GM20000 (cell line): Measurements from ENCODE around the gene COASY.

ENCODE experiments used
- DNase-seq: peaks from one replicate; pipeline ENCODE4 v3.0.0; 2012; ENCODE audit warnings: low spot score
- TF ChIP-seq, protein P1 (sequence below): IDR thresholded peaks from 2 replicates; pipeline ENCODE4 v1.5.1; 2012; ENCODE audit warnings: mild to moderate bottlenecking, control low read depth; ENCODE audit errors: extremely low read depth, missing control alignments

Gene COASY

DNA sequence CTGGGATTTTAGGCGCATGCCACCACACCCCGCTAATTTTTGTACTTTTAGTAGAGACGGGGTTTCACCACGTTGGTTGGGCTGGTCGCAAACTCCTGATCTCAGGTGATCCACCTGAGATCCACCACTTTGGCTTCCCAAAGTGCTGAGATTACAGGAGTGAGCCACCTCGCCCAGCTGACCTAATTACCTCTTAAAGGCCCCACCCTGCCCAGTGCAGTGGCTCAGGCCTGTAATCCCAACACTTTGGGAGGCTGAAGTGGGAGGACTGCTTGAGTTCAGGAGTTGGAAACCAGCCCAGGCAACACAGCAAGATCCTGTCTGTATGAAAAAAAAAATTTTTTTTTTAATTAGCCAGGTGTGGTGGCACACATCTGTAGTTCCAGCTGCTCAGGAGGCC, 2.9 kb upstream of the COASY start:
- DNase-seq: no peak
- TF ChIP-seq, protein P1, sequence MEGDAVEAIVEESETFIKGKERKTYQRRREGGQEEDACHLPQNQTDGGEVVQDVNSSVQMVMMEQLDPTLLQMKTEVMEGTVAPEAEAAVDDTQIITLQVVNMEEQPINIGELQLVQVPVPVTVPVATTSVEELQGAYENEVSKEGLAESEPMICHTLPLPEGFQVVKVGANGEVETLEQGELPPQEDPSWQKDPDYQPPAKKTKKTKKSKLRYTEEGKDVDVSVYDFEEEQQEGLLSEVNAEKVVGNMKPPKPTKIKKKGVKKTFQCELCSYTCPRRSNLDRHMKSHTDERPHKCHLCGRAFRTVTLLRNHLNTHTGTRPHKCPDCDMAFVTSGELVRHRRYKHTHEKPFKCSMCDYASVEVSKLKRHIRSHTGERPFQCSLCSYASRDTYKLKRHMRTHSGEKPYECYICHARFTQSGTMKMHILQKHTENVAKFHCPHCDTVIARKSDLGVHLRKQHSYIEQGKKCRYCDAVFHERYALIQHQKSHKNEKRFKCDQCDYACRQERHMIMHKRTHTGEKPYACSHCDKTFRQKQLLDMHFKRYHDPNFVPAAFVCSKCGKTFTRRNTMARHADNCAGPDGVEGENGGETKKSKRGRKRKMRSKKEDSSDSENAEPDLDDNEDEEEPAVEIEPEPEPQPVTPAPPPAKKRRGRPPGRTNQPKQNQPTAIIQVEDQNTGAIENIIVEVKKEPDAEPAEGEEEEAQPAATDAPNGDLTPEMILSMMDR: no peak

DNA sequence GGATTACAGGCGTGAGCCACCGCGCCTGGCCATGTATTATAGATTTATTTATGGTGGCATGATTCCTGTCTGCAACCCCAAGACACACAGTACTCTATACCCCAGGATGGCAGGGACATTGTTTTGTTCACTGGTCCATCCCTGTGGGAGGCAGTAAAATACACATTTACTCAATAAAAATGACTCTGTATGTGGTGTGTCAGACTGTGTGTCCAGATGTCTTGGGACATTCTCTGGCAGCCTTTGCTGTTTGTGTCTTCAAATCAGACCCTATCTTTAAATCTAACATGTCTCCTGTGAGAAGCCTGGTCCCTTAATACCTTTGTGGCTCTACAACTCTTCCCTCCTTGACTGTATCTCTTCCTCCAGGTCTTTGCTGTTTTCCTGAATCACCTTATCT, 1.7 kb upstream of the COASY start:
- TF ChIP-seq, protein P1: no peak

DNA sequence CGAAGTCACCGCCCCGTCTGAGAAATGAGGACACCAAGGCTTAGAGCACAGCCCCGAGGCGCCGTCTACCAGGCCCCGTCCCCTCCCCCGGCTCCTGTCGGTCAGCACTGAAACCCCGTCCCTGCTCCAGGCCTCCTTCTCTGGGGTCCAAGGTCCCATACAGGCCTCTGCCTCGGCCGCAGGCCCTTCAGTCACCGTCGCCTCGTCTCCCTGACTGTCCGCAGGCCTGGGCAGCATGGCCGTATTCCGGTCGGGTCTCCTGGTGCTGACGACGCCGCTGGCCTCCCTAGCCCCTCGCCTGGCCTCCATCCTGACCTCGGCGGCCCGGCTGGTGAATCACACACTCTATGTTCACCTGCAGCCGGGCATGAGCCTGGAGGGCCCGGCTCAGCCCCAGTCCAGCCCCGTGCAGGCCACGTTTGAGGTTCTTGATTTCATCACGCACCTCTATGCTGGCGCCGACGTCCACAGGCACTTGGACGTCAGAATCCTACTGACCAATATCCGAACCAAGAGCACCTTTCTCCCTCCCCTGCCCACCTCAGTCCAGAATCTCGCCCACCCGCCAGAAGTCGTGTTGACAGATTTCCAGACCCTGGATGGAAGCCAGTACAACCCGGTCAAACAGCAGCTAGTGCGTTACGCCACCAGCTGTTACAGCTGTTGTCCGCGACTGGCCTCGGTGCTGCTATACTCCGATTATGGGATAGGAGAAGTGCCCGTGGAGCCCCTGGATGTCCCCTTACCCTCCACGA, 617 bp downstream of the COASY start:
- no peak for DNase-seq
- TF ChIP-seq, protein P1: no peak

More for the DNA sequence above, 1.7 kb upstream of the COASY start:
- DNase-seq: no peak

DNA sequence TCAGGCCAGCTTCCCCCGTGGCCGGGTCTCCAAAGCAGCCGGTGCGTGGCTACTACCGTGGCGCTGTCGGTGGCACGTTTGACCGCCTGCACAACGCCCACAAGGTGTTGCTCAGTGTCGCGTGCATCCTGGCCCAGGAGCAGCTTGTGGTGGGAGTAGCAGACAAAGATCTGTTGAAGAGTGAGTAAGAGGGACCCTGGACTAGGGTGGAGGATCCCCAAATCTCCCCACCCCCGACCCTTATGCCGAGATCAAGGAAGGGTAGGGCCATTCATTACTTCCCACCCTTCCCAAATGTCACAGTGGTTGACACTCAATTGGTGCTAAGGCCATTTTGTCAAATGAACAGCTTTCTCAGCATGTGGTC, 1.2 kb downstream of the COASY start:
- TF ChIP-seq, protein P1: no peak
- no peak for DNase-seq

DNA sequence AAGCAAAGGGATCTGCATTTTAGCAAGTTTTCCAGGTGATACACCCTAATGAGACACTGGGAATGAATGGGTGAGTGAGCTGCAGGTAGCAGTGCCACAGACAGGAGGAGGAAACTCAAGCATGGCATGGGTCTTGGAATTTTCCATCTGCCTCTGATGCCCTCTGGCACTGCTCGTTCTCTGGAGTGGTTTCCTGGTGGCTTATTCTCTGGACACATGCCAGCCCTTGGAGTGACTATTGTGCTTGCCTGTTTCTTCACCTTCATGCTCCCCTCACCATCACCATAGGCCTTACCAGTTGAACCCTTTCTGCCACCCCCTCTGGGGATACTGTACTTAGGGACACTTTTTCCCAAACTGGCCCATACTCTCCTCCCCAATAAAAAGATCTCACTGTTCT, 1.6 kb downstream of the COASY start:
- TF ChIP-seq, protein P1: no peak

DNA sequence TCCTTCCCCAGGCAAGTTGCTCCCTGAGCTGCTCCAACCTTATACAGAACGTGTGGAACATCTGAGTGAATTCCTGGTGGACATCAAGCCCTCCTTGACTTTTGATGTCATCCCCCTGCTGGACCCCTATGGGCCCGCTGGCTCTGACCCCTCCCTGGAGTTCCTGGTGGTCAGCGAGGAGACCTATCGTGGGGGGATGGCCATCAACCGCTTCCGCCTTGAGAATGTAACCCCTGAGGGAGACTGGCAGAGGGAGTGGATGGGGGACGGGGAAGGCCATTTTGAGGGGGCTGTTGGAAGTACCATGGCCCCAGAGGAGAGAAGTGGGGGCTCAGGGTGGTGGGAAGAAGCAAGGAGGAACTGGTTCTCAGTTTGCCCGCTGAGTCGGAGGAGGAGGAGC, 2.0 kb downstream of the COASY start:
- TF ChIP-seq, protein P1: no peak
- DNase-seq: no peak

More for the DNA sequence above, 1.6 kb downstream of the COASY start:
- DNase-seq: no peak

DNA sequence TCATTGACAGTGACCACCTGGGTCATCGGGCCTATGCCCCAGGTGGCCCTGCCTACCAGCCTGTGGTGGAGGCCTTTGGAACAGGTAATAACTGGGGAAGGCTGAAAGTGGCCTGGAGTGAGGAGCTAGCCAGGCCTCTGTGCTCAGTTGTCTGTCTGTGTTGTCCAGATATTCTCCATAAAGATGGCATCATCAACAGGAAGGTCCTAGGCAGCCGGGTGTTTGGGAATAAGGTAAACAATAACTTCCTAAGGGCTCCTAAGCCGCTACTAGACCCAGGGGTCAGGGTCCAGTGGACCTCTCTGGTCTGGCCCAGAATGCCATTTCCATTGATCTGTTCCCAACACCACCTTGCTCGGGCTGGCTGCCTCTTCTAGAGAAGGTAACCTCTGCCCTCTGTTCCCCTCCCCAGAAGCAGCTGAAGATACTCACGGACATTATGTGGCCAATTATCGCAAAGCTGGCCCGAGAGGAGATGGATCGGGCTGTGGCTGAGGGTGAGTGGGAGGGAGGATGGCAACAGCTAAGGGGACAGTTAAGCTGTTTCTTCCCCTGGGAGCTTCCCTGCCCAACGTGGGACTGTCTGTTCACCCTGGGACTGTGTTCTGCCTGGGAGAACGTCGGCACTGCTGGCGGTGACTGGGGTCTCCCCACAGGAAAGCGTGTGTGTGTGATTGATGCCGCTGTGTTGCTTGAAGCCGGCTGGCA, 3.0 kb downstream of the COASY start:
- TF ChIP-seq, protein P1: no peak
- DNase-seq: no peak
